Hippocampal formation (tissue), 2 donors: Measurements from ENCODE around the gene RAB27A.
A peak's percentile ranks its signal among the peaks of the same experiment; 100 is the strongest.
"Not testable (repeated sequence)": the region's sequence is repeated elsewhere in the genome, so short reads cannot be mapped to it uniquely, and the experiment has no call there.

ENCODE experiments used
- DNase-seq, 2 donors: peaks; one replicate each; lab custom pipeline; 2025; lab: John Stamatoyannopoulos, UW

RAB27A gene

GRCh38 chr15:55289746-55290527 lies at the start of gene RAB27A:
RAB27A (minus strand) TSS chr15:55289813; CDS start chr15:55234934, 54,879 bp downstream.
- DNase-seq, result peak in 1 of 2 donors; percentile 51

GRCh38 chr15:55337160-55337559 lies 47.5 kb upstream of the RAB27A start:
- DNase-seq, result no peak

- no peak for DNase-seq
Observed at GRCh38 chr15:55334997-55335396, 45.4 kb upstream of the RAB27A start.

GRCh38 chr15:55334371-55334770 lies 44.8 kb upstream of the RAB27A start:
- DNase-seq, result no peak

GRCh38 chr15:55327387-55327786 lies 37.8 kb upstream of the RAB27A start:
- no peak for DNase-seq

GRCh38 chr15:55322467-55322866 lies 32.9 kb upstream of the RAB27A start:
- no peak for DNase-seq

- DNase-seq, result no peak
Observed at GRCh38 chr15:55320963-55321362, 31.4 kb upstream of the RAB27A start.

GRCh38 chr15:55320238-55320550 lies 30.6 kb upstream of the RAB27A start:
- peak in 1 of 2 donors; percentile 12 for DNase-seq

- DNase-seq, result no peak
Observed at GRCh38 chr15:55319537-55320237, 30.1 kb upstream of the RAB27A start.

GRCh38 chr15:55318588-55319494 lies 29.2 kb upstream of the RAB27A start, which contains the start of the genes PIGB and PIGBOS1:
PIGB (plus strand) TSS chr15:55319222; CDS start chr15:55319251, 29 bp downstream.
PIGBOS1 (minus strand) TSS chr15:55319123; CDS start chr15:55317792, 1,331 bp downstream.
- DNase-seq, result peak; percentile 53 to 73

GRCh38 chr15:55302801-55303200 lies 13.2 kb upstream of the RAB27A start:
- not testable (repeated sequence) for DNase-seq

- DNase-seq, result no peak
Observed at GRCh38 chr15:55297315-55297714, 7.7 kb upstream of the RAB27A start.

- DNase-seq, result peak; percentile 64 to 73
Observed at GRCh38 chr15:55290528-55291057, 980 bp upstream of the RAB27A start.

- DNase-seq, result no peak
Observed at GRCh38 chr15:55289011-55289745, 435 bp downstream of the RAB27A start.

GRCh38 chr15:55288006-55288717 lies 1.5 kb downstream of the RAB27A start:
- no peak for DNase-seq

- not testable (repeated sequence) for DNase-seq
Observed at GRCh38 chr15:55286442-55287189, 3.0 kb downstream of the RAB27A start.

- no peak for DNase-seq
Observed at GRCh38 chr15:55284426-55284825, 5.2 kb downstream of the RAB27A start.

- DNase-seq, result no peak
Observed at GRCh38 chr15:55283379-55284147, 6.0 kb downstream of the RAB27A start.

- DNase-seq, result no peak
Observed at GRCh38 chr15:55282284-55282833, 7.3 kb downstream of the RAB27A start.
